SKM-1 treated with dmso at 0.1 percent for 144 hours (cell line): Measurements from ENCODE around the gene STK10.

Experiments
- DNase-seq: peaks from one replicate; lab custom pipeline; 2025; ENCODE audit not compliant: unreplicated experiment; lab: John Stamatoyannopoulos, UW

The STK10 gene

DNA sequence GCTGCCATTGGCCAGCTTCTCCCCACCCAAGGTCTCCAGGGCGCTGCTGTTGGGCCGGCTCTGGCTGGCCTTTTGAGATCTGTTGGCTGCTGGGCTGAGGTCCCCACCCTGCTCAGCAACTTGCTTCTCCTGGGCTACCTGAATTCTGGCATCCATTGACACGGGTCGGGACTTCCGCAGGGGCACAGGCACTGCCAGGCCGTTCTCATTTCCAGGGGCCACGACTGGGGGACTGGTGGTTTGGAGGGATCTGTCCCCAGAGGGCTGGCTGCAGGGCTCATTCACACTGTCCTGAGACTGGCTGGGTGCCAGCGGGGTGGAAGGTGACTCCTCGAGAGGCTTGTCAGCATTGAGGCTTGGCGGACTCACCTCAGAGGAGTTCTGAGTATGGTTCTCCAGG lies 94.5 kb downstream of the STK10 start:
- no peak for DNase-seq

DNA sequence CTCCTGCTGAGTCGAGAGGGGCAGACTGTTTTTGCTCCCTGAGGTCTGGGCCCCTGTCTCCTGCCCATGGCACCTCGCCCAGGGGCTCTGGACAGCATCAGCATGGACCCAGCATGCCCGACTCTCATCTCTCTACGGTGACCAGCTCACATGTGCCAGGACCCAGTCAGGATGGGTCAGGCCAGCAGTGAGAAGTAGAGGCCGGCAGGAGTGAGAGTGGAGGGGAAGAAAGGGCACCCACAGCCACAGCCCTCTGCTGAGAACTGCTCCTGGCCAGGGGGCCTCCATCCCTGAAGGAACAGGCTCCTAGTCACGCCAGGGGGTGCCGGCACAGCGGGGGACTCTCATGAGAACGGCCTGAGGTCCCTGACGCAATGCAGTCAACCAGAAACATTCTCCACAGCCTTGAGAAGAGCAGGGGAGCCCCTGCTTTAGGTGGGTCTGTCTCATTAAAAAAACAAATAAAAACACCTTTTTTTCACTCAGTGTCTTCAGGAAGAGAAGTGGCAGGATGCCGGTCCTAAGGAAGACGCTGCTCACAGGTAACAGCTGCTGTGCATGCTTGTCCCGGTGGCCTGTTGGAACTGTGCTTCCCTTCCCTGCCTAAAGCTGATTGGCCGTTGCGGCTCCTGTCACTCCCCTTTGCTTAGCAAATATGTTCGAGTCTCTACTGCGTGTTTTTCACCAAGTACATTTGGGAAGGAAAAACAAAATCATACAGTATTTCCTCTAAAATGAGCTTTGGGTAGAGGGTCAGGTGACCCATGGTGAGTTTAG lies 95.9 kb downstream of the STK10 start:
- no peak for DNase-seq

DNA sequence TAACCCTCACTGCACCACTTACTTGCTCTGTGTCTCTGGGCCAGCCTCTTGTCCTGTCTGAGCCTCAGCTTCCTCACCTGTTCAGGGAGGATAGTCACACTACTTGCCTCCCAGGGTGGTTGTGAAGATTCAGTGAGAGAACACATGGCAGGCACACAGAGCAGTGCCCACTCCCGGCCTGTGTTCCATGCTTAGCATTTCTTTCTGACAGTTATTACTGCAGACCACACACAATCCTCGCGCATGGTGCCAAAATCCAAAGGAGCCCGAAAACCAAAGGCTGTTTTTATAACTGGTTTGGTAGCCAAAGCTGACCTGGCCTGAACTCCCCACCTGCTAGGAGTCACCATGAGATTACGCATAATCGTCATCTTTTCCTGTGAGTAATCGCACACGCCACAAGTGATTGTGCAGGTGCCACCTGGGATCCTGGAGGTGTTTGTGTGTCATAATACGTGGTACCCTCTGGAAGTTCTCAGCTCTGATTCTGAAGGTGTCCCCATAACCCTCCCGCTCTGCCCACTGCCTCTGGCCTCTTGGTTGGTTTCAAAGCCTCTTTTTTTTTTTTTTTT lies 97.0 kb downstream of the STK10 start:
- DNase-seq: no peak

DNA sequence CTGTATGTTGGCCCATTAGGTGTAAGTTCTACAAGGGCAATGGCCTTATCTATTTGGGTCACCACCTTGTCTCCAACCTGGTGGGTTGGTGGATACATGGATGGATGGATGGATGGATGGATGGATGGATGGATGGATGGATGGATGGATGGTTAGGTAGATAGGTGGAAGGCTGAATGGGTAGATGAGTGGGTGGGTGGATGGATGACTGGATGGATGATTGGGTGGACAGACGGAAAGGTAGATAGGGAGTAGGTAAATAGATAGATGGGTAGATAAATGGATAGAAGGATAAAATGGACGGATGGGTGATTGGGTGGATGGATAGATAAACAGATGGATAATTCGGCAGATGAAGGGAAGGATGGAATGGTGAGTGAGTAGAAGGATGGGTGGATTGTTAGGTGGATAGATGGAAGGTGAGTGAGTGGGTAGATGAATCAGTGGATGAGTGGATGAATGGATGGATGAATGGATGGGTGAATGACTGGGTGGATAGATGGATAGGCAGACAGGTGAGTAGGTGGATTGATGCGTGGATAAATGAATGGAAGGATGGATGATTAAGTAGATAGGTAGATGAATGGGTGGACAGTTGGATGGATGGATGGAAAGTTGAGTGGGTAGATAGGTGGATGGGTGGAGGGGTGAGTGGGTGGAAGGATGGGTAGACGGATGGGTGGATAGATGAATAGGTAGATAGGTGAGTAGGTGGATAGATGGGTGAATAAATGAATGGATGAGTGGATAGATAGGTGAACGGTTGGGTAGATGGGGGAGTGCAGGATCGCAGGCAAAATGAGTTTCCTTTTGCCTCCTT lies 98.5 kb downstream of the STK10 start:
- DNase-seq: no peak

DNA sequence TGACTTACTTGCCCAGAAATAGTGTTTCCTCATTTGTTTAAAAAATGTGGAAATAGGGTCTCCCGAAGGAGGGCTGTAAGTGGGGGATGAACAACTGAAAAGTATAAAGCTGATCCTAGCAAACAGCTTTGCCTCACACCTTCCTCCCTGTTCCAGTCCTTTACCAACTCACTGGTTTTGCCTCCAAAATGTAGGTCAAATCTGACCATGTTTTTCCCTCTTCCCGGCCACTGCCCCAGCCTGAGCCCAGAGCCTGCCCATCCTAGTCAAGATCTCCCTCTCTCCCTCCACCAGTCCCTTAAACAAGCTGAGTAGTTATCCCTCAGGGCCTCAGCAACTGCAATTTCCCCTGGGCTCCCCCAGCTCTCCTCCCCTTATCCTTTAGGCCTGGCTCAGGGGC lies 99.2 kb downstream of the STK10 start:
- DNase-seq: no peak

DNA sequence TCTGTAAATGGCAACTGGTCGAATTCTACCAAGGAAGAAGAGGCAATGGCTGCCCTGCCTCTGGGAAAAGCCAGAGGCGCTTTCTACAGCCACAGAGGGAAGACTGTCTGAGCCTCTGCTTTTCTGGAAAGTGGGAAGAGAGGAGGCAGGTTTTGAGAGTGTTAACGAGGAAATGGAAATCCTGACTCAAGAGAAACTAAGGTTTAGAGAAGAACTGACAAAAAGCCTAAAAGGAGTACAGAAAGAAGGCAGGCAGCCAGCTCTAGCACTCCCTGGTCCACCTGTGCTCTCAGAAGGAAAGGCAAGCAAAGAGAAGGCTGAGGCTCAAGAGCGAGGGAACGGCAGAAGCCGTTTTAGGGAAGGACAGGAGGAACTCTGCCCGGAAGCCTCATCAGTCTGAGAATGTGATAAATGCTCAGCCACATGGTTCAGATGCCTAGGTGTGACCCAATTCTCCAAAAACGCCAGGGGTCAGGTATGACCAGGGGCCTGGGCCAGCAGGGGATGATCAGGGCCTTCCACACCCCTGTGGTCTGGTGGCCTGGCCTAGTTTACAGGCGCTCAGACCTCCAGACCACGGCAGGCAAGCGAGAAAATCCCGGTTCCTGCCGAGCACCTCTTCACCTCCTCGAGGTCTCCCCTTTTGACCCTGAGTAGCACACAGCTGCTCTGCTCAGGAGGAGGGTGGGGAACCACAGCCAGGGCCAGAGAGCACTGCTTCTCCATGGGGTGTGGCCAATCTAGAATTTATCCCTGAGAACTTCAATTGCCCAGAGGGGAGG lies 101.6 kb downstream of the STK10 start:
- DNase-seq: no peak

DNA sequence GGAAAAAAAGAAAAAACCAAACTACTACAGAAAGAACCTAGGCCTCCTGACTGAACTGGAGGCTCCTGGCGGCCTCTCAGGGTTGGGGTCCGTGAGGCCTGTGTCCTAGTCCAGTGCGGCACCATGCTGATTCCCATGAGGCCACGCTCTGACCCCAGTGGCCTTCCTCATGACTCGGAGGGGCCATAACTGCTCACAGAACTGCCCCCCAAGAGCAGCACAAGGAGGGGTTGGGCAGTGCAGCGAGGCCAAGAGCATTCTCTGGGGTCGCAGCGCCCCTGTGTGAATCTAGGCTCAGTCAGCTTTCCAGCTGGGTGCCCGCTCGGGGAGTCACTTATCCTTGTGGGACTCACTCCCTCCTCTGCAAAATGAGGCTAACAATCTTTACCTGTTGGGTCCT lies 102.3 kb downstream of the STK10 start:
- no peak for DNase-seq

DNA sequence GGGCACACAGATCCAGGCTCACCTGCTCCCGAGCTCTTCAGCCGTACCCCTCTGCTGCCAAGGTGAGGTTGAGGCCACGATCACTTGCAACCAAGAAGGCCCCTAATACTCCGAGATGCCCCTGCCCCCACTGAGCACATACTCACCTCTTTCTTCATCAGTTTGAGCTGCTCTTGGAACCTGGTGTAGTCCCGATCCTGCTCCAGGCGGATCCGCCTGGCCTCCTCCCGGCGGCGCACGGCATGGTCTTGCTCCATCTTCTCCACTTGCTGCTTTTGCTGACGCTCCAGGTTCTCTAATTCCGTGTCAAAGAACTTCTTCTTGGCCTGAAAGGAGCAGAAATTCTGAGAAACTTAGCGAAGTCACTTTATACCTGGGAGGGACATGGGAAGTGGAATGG lies 105.8 kb downstream of the STK10 start:
- no peak for DNase-seq

DNA sequence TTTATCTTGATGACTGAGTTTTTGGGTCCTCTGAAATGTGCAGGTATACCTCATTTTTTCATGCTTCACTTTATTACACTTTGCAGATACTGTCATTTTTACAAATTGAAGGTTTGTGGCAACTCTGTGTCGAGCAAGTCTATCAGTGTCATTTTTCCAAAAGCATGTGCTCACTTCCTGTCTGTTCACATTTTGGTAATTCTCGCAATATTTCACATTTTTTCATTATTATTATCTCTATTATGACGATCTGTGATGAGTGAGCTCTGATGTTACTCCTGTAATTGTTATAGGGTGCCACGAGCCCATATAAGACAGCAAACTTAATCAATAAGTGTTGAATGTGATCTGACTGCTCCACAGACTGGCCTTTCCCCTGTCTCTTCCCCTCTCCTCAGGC lies 108.1 kb downstream of the STK10 start:
- DNase-seq: no peak

DNA sequence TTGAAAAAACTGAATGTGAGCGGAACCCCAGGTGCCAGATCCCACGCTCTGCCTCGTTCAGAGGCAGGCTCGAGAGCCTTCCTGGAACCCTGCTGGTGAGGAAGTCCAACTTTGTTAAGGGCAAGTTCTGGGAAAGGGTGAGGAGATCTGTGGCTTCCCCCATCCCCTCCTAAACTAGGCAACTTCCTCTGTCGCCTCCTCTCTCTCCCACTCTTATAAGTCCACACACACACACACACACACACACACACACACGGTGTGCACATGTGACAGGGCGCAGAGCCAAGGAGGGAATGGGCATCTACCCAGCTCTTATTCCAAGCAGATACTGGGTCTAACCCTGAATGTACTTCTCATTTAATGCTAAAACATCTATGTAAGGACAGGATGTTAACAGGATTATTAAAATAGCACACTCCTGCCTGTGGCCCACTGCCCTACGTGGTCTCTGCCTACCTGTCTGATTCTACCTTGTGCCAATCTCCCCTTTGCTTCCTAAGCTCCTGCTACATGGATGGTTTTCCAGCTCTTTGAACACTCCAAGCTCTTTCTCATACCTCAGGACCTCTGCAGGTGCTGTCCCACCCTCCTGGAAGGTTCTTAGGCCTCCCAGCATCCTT lies 109.2 kb downstream of the STK10 start:
- no peak for DNase-seq

DNA sequence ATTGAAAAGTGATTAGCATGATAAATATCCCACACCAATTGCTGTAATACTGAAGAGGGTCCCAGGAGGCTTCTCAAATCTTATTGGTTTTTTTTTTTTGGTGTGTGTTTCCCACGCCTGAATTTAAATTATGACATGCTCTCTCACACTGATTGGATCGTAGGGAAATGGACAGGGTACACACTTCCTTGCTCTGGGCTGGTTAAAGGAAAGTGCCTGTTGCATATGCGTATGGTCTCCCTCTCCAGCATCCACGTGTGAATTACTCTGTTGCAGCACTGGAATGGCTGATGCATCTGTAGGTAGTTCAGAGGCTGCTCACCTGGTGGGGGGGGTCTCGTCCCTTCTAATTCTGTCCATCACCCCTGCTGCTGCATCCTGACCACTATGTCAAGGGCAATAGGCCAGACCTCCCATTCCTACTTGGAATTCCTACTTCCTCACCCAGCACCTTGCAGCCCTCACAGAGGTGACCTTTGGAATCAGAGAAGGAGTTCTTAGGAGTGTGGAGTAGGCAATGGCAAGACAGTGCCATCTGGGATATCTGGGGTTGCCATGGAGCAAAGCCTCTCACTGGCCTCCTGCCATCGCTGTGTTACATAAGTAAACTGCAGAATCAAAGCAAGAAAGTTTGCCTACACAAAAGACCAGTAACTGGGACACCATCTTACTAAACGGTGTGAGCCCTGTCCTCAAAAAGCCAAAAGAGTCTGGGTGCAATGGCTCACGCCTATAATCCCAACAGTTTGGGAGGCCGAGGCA lies 110.2 kb downstream of the STK10 start:
- no peak for DNase-seq

DNA sequence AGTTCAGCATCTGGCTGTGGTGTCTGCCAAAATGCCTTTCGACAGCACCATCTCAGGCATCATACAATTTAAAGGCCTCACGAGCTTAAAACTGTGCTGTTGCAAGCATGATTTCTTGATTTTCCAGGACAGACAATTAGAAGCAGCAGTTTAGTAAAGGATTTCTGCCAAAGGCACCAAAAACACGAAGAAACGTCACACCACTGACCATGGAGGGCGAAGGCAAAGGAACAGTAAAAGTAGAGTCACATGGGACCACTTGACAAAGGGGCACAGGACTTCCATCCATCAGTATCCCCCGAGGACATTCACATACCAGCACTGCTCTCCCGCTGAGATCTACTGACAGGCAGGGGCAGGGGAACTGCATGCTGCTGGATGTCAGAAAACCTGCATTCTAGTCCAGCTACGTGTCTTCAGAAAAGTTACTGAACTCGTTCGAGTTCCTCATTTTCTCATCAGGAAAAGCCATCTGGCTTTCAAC lies 111.2 kb downstream of the STK10 start:
- DNase-seq: no peak

DNA sequence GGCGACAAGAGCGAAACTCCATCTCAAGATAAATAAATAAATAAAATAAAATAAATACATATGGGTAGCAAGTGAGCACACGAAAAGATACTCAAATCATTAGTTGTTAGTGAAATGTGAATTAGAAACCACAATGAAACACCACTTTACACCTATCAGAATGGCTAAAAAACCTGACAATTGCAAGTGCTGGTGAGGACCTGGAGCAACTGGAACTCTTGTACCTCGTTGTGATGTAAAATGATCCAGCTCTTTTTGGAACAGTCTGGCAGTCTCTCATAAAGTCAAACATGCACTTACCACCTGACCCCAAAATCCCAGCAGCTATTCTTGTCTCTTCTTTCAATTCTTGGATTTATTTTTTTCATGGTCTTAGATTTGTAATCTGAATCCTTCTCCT lies 112.4 kb downstream of the STK10 start:
- DNase-seq: no peak

DNA sequence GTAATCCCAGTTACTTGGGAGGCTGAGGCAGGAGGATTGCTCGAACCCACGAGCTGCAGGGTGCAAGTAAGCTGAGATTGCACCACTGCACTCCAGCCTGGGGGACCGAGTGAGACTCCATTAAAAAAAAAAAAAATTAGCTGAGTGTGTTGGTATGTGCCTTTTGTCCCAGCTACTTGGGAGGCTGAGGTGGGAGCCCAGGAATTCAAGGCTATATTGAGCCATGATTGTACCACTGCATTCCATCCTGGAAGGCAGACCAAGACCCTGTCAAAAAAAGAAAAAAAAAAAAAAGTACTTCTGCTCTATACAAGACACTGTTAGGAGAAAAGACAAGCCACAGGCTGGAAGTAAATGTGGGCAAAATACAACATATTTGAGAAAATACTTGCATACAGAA lies 113.1 kb downstream of the STK10 start:
- DNase-seq: no peak

DNA sequence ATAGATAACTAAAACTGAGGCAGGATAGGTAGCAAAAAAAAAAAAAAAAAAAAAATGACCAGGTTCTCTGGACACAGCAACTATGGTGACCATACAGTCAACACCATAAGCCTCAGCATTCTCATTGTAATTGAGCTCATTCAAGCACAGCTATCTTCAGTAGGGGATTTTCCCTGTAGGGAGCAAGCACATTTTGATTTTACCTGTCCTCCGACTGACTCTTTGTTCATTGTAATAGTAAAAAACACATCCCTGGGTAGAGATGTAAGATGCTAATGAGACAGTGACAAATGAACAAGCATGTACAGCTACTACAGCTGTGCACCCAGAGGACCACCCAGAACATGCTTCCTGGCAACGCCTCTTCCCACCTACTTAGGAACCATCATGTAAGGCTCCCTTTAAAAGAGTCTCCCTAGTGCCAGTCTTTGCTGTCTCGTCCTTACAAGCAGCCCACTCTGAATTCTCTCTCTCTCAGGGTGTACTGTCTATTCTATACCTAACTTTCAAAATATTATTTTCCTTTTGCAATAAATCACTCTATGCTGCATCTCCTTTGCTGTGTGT lies 116.6 kb downstream of the STK10 start:
- no peak for DNase-seq

DNA sequence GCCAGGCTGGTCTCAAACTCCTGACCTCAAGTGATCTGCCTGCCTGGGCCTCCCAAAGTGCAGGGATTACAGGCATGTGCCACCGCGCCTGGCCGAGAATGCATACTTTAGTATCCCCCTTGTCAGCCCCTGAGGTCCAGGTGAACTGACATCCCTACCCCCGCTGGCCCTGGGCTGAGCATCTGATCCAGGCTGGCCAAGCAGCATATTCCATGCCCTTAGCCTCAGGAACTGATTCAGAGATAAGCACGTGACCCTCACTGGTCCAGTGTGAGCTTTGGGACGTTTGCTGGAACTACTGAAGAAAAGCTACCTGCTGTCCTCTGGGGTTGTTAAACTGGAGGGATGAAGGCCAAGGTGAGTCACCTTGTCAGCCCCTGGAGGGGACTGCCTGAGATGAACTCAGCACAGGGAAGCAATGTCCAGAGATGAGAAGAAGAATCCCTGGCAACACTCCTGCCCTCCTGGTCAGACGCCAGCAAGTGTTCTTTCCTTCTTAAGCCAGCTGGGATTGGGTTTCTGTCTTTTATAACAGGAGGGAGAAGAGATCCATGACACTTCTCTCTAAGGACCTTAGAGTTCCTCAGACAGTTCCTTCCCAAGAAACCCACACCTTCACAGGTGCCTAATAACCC lies 122.5 kb downstream of the STK10 start:
- no peak for DNase-seq

DNA sequence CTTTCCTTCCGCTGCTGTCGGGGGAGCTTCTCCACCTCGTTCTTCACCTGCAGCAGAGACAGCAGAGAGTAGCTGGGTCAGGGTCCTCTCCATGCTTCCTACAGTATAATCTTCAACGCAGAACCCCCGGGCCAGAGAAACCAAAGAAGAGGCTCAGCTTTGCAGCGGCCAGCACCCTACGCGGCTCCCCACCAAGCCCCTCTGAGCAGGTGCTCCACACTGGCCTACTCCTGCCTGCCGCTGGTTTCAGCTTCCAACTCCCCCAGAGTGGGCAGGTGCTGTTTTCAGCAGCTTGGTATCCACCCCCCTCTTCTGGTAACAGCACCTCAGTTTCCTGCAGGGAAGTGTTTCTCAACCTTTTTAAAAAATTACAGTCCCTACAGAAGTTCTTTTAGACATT lies 123.3 kb downstream of the STK10 start:
- no peak for DNase-seq

DNA sequence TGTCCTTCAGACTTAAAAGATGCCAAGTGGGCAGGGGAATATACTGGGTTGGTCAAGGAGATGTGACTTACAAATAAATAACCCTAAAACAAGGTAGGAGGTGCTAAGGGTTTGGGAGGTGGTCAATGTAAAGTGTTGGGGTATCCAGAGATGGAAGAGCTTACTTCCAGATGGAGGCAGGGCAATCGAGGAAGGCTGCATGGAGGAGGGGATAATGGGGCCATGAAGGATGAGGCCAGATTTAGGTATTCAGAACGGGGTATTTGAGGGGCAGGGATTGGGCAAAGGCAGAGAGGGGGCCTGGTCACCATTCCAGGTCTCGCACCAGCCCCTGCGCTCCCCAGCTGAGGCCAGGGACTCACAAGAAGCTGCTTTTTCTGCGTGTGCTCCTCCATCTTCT lies 123.7 kb downstream of the STK10 start:
- DNase-seq: no peak
